Activated naive CD8-positive, alpha-beta T cell treated with anti-CD3 and anti-CD28 coated beads, Interleukin-2, amount 10 ng/mL, durations not matched to agents 7 days and 5 days (primary cell): Measurements from ENCODE around the gene CHIT1. TPM values are rescaled to one million over a fixed set of nuclear protein-coding genes. Genes with fewer than 3 reads are reported as not detected.

ENCODE experiments used
- ATAC-seq: fragments of 150-1000 bp; cut with Tn5 transposase; one replicate; pipeline ENCODE4 v1.10.0; 2021; ENCODE audit warnings: low read depth, moderate library complexity
- POLR2A ChIA-PET: fragments of 350-600 bp; sonication (Branson Sonifier 250); formaldehyde crosslinking; loops from one replicate; lab custom pipeline; 2021; ENCODE audit warnings: antibody characterized with exemption; lab: Charles Lee
- DNase-seq: peaks from one replicate; pipeline ENCODE4 v3.0.0; 2021
- H3K27ac Mint-ChIP-seq: one replicate; pipeline ENCODE4 v1.8.0; 2022; ENCODE audit warnings: mild to moderate bottlenecking, mixed read lengths
- H3K27me3 Mint-ChIP-seq: one replicate; pipeline ENCODE4 v1.8.0; 2022; ENCODE audit warnings: mild to moderate bottlenecking, moderate library complexity, mixed read lengths
- H3K36me3 Mint-ChIP-seq: one replicate; pipeline ENCODE4 v1.8.0; 2021; ENCODE audit warnings: mild to moderate bottlenecking, mixed read lengths
- H3K4me1 Mint-ChIP-seq: one replicate; pipeline ENCODE4 v1.8.0; 2021; ENCODE audit warnings: mixed read lengths
- H3K4me3 Mint-ChIP-seq: one replicate; pipeline ENCODE4 v1.8.0; 2022; ENCODE audit warnings: mild to moderate bottlenecking, moderate library complexity, mixed read lengths
- H3K9me3 Mint-ChIP-seq: one replicate; pipeline ENCODE4 v1.8.0; 2021; ENCODE audit warnings: mixed read lengths
- total RNA-seq, 2 experiments: library from RNA; stranded (reverse); gene quantifications; one replicate each; pipeline ENCODE4 v1.2.3, GENCODE V29; 2021

CHIT1 gene
- total RNA-seq, 2 experiments from 2014 or later = 0.67 to 1.0 TPM

DNA sequence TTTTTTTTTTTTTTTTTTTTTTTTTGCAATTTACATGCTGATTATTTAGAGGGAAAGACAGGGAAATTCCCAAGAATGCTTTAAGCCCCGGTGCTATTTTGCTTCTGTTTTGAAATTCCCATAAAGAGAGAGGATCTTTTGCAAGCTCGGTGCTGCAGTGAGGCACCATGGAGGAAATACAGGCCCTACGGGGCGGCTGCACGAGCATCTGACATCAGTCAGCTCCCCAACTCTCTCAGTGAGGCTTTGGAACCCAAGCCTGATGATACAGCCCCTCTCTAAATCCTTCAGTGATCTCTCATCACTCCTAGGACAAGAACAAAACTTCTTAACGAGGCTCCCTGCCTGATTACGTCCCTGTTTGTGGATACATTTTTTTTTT, 42.2 kb downstream of the CHIT1 start:
- ATAC-seq (no peak), DNase-seq (no peak)
- H3K9me3 Mint-ChIP-seq = no peaks in the 10 kb centered on the region
- H3K27ac Mint-ChIP-seq = no peak overlapping the region
- no peak overlapping the region for H3K4me3 Mint-ChIP-seq
- POLR2A ChIA-PET = no interaction called here
- peaks cover 21% of the 10 kb centered on the region for H3K27me3 Mint-ChIP-seq
- H3K36me3 Mint-ChIP-seq = no peaks in the 10 kb centered on the region
- peaks cover 2% of the 10 kb centered on the region for H3K4me1 Mint-ChIP-seq

DNA sequence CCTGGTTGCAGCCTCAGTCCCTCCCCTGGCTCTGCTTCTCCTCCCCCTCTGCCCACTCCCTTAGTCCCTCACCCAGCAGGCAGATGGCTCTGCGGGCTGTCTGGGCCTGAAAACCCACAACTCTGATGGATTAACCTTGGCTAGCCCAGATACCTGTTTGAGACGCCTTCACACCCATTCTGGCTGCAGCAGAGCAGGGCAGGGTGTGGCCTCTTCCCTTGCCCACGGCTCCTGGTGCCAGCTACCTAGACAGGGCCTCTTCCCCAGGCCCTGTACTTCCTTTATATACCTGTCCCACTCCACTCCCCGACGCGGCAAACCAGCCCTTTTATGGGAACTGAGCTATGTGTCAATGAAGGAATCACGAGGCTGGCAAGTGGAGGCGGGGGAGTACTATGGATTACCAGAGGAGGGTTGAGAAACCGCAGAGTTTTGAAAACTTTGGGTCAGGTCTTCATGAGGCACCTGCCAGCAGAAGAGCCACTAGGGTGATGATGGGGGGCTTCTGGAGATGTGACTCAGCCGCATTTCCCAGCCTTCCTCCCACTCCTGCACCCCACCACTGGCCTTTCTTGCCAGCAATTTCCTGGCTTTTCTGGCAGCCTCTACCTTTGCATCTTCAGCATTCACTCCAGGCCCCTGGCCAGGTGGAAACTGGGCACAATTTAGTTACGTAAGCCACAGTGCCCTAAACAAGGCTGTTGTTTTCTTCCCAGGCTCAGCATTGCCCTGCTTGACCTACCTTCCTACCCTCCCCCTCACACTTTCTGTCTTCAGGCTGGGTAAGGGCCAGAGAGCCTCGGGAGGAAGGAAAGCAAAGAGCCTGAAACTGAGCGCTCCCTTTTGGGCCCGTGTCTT, 42.8 kb downstream of the CHIT1 start, which contains the start of gene CHI3L1:
Gene CHI3L1, minus strand, starts transcription at position 259 of the 858 bp plus-strand sequence. Its CDS starts 81 bp downstream, at position 178.
- no peak for ATAC-seq
- Mint-ChIP-seq H3K9me3 (no peaks in the 10 kb centered on the region), H3K36me3 (no peaks in the 10 kb centered on the region), H3K27ac (no peak within 1 kb of the TSS), H3K27me3 (peaks cover 21% of the 10 kb centered on the region), H3K4me3 (no peak within 1 kb of the TSS), H3K4me1 (peaks cover 2% of the 10 kb centered on the region)
- POLR2A ChIA-PET = no interaction called here
- no peak for DNase-seq

DNA sequence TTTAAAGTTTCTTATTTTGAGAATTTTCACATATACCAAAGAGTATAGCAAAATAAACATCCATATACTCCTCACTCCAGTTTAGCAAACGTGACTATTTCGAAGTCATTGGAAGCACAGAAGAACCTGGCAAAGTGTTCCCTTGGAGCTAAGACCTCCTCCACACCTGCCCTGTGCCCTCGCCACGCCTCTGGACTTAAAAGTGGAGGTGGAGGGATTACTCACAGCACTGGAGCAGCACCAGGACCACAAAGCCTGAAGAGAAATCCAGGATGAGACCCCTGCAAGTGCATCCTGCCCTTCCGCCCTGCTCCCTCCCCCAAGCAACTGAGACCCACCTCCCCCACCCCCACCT, 43.4 kb downstream of the CHIT1 start:
- no peaks in the 10 kb centered on the region for H3K9me3 Mint-ChIP-seq
- no peaks in the 10 kb centered on the region for H3K36me3 Mint-ChIP-seq
- no peak overlapping the region for H3K27ac Mint-ChIP-seq
- H3K4me1 Mint-ChIP-seq = peaks cover 2% of the 10 kb centered on the region
- ATAC-seq (no peak), DNase-seq (no peak)
- POLR2A ChIA-PET = no interaction called here
- H3K4me3 Mint-ChIP-seq = no peak overlapping the region
- peaks cover 21% of the 10 kb centered on the region for H3K27me3 Mint-ChIP-seq

- no peak for ATAC-seq
- Mint-ChIP-seq H3K4me1 (peaks cover 2% of the 10 kb centered on the region), H3K9me3 (no peaks in the 10 kb centered on the region), H3K27me3 (peaks cover 21% of the 10 kb centered on the region), H3K4me3 (no peak overlapping the region), H3K36me3 (no peaks in the 10 kb centered on the region), H3K27ac (no peak overlapping the region)
- POLR2A ChIA-PET = no interaction called here
- no peak for DNase-seq
Measured at GRCh38 chr1:203185585-203185984, 43.9 kb downstream of the CHIT1 start.

- H3K4me1 Mint-ChIP-seq = peaks cover 2% of the 10 kb centered on the region
- no peak for DNase-seq
- H3K9me3 Mint-ChIP-seq = no peaks in the 10 kb centered on the region
- no peak overlapping the region for H3K27ac Mint-ChIP-seq
- POLR2A ChIA-PET = no interaction called here
- no peak for ATAC-seq
- no peak overlapping the region for H3K4me3 Mint-ChIP-seq
- H3K36me3 Mint-ChIP-seq = no peaks in the 10 kb centered on the region
- H3K27me3 Mint-ChIP-seq = peaks cover 21% of the 10 kb centered on the region
Measured at GRCh38 chr1:203185061-203185461, 44.4 kb downstream of the CHIT1 start.

GRCh38 chr1:203184467-203184866, 45.0 kb downstream of the CHIT1 start:
- Mint-ChIP-seq H3K27me3 (peaks cover 18% of the 10 kb centered on the region), H3K36me3 (no peaks in the 10 kb centered on the region), H3K4me3 (no peak overlapping the region), H3K27ac (no peak overlapping the region), H3K4me1 (peaks cover 2% of the 10 kb centered on the region), H3K9me3 (no peaks in the 10 kb centered on the region)
- ATAC-seq = no peak
- no peak for DNase-seq
- POLR2A ChIA-PET = no interaction called here

DNA sequence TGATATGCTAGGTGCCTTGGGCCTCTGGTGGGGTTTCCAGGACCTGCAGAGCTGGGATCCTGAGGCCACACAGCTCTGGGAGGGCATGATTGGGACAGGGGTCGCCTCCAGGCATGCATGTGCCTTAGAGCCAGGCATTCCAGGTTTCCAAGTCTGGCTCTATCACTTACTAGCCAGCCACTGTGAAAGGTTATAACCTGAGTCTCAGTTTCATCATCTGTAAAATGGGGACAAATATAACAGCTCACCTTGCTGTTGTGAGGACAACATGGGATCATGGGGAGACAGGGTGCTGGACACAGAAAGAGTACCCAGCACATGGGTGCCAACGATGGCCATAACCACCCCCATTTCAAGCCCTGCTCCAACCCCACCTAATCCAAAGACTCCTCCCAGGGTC, 45.6 kb downstream of the CHIT1 start:
- POLR2A ChIA-PET = no interaction called here
- DNase-seq = no peak
- Mint-ChIP-seq H3K27me3 (peaks cover 17% of the 10 kb centered on the region), H3K4me1 (peaks cover 2% of the 10 kb centered on the region), H3K9me3 (no peaks in the 10 kb centered on the region), H3K27ac (no peak overlapping the region), H3K36me3 (no peaks in the 10 kb centered on the region), H3K4me3 (no peak overlapping the region)
- ATAC-seq = no peak

GRCh38 chr1:203182387-203182953, 47.0 kb downstream of the CHIT1 start:
- Mint-ChIP-seq H3K36me3 (no peaks in the 10 kb centered on the region), H3K9me3 (no peaks in the 10 kb centered on the region), H3K27me3 (peaks cover 8% of the 10 kb centered on the region), H3K4me1 (peaks cover 2% of the 10 kb centered on the region), H3K4me3 (no peak overlapping the region), H3K27ac (no peak overlapping the region)
- ATAC-seq = no peak
- no peak for DNase-seq
- POLR2A ChIA-PET = no interaction called here

DNA sequence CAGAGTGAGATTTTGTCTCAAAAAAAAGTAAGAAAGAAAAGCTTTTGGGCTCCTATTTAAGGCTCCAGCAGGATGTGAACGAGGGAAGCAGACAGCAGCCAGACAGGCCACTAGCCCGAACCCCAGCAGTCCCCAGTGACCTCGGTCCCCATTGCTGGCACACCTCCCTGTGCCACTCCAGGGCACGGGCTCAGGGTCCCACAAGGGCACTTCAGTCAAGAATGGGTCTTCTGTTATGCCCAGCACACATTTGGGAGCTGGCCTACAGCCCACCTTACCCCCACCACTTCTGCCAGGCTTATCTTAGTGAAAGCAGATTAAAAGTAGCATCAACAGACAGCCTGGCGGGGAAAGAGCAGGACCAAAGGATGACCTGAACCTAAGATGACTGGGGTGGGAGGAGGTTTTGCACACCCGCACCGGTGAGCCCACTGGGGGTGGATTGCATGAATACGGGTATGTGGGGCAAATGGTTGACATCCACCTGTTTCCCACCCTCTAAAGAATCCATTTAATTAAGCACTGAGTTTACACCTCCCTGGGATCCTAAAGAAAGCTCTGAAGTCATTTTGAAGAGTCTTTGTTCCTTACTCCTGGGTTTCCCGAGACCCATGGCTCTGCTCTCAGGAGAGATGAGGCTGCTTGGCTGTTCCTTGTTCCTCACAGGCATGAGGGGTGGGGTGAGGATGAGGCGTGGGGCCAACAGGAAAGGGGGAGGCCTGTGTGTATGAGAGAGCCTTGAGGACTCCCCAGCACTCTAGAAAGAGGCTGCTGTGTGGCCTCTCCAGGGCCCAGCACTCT, 47.7 kb downstream of the CHIT1 start:
- Mint-ChIP-seq H3K4me1 (peaks cover 2% of the 10 kb centered on the region), H3K27ac (no peak overlapping the region), H3K36me3 (no peaks in the 10 kb centered on the region), H3K9me3 (no peaks in the 10 kb centered on the region), H3K27me3 (peaks cover 8% of the 10 kb centered on the region), H3K4me3 (no peak overlapping the region)
- POLR2A ChIA-PET = no interaction called here
- DNase-seq (no peak), ATAC-seq (no peak)

DNA sequence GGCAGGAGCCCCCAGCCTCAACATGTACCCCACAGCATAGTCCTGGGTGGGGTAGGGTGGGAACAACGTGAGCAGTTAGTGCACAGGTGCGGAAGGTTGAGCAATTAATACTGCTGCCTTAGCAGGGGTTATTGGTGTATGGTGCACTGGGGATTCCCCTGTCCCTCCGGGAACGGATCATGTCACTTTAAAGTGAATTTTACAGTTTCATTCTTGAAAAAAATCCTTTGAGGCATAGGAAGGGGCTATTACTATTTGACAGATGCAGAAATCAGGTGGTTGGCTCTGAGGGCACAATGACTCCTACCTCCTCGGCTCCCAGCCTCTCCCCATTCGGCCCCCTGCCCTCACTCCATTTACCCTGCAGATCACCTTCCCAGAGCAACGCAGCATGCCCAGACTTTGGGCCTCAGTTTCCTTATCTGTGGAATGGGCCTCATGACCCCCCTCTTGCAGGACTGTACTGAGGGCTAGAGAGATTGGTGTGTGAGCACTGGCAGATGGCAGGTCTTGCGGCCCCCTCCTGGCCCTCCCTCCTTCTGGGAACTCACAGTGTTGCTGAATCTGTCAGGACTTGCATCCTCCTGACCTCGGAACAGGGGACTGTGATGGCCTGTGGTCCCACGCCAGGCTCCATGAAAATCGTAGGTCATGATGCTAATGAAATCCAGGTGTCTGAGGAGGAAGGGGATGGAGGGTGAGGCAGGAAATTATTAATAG, 48.7 kb downstream of the CHIT1 start:
- POLR2A ChIA-PET = no interaction called here
- Mint-ChIP-seq H3K4me3 (no peak overlapping the region), H3K36me3 (no peaks in the 10 kb centered on the region), H3K27ac (no peak overlapping the region), H3K9me3 (no peaks in the 10 kb centered on the region), H3K27me3 (peaks cover under 1% of the 10 kb centered on the region), H3K4me1 (no peaks in the 10 kb centered on the region)
- ATAC-seq (no peak), DNase-seq (no peak)

GRCh38 chr1:203179667-203180005, 49.8 kb downstream of the CHIT1 start:
- Mint-ChIP-seq H3K9me3 (no peaks in the 10 kb centered on the region), H3K36me3 (no peaks in the 10 kb centered on the region), H3K27me3 (no peaks in the 10 kb centered on the region), H3K27ac (no peak overlapping the region), H3K4me3 (no peak overlapping the region), H3K4me1 (no peaks in the 10 kb centered on the region)
- POLR2A ChIA-PET = no interaction called here
- DNase-seq (no peak), ATAC-seq (no peak)

DNA sequence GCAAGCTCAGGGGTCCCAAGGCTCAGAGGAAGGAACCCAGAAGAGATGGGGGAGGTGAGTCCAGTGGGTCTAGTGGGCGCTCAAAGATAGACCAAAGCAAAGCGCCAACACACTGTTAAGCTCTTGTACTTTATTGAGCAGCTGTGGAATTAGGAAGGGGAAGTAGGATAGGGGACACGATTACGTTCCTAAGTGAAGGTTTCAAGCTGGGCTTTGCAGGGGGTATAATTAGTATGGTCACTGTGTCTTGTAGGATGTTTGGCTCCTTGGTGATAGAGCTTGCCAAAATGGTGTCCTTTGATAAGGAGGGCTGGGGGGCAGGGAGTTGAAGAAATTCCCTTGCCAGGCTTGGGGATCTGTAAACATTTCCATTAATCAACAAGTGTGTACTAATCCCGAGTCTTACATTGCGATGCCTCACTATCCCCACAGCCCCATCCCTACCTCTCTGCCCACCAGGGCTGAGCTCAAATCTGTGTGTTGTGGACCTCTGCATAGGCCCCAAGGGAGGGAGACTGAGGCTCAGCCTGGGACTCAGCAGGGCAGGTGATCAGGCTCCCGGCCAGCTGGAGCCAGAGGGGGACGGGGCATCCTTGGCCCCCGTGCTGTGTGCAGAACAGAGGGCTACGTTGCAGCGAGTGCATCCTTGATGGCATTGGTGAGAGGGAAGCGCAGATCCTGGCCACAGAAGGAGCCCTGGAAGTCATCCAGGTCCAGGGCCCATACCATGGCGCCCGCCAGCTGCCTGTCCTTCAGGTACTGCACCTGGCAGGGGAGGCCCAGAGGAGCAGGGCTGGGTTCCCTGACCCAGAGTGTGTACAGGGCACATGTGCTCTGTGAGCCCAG, 50.4 kb downstream of the CHIT1 start:
- H3K27me3 Mint-ChIP-seq = no peaks in the 10 kb centered on the region
- ATAC-seq (no peak), DNase-seq (no peak)
- H3K4me1 Mint-ChIP-seq = no peaks in the 10 kb centered on the region
- POLR2A ChIA-PET = no interaction called here
- no peak overlapping the region for H3K4me3 Mint-ChIP-seq
- no peaks in the 10 kb centered on the region for H3K36me3 Mint-ChIP-seq
- no peak overlapping the region for H3K27ac Mint-ChIP-seq
- no peaks in the 10 kb centered on the region for H3K9me3 Mint-ChIP-seq

DNA sequence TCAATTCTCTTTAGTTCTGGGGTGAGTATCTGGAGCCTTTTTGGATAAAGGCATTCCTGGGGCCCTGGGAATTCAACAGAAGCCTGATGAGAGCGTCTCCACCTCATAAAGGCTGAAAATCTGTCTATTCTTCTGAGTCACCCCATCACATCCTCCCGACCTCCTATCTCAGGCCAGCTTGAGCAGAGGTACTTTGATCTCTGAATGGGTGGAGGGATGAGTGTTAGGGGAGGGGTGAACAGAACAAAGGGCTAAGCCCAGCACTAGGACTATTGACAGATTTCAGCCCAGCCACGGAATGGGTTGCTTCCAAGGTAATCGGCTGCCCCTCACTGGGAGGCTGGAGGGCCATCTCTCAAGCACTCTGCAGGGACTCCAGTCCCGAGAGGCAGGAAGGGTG, 51.4 kb downstream of the CHIT1 start:
- H3K9me3 Mint-ChIP-seq = no peaks in the 10 kb centered on the region
- DNase-seq (no peak), ATAC-seq (no peak)
- POLR2A ChIA-PET = no interaction called here
- H3K4me1 Mint-ChIP-seq = no peaks in the 10 kb centered on the region
- no peaks in the 10 kb centered on the region for H3K36me3 Mint-ChIP-seq
- no peak overlapping the region for H3K4me3 Mint-ChIP-seq
- no peaks in the 10 kb centered on the region for H3K27me3 Mint-ChIP-seq
- no peak overlapping the region for H3K27ac Mint-ChIP-seq
